Transverse colon (tissue), 4 donors: ENCODE measurements around the gene XRCC6. TPM values are rescaled to one million over a fixed set of nuclear protein-coding genes. Genes with fewer than 3 reads are reported as not detected.

Source experiments
- DNase-seq: peaks from one replicate; pipeline ENCODE4 v3.0.0-alpha.2; 2019
- H3K27ac ChIP-seq, 4 donors: fragments of 200-600 bp; sonication (generic); 2 replicates each; pipeline ENCODE4 v1.5.1; 2016 to 2018; ENCODE audit warnings: inconsistent platforms in 4 of 4
- H3K27me3 ChIP-seq: fragments of 200-600 bp; sonication (generic); 2 replicates; pipeline ENCODE4 v1.5.1; 2017; ENCODE audit warnings: inconsistent platforms
- H3K36me3 ChIP-seq, 4 donors: fragments of 200-600 bp; sonication (generic); 2 replicates each; pipeline ENCODE4 v1.5.1; 2017 to 2019; ENCODE audit warnings: inconsistent platforms in 4 of 4
- H3K4me1 ChIP-seq, 4 donors: fragments of 200-600 bp; sonication (generic); 2 replicates each; pipeline ENCODE4 v1.5.1; 2017 to 2020; ENCODE audit warnings: inconsistent platforms in 4 of 4
- H3K4me3 ChIP-seq, 4 donors: fragments of 200-600 bp; sonication (generic); 1 replicate in 1 of 4; 2 replicates in 3 of 4; pipeline versions ENCODE4 v1.5.1 to v1.6.1; 2017 to 2019; ENCODE audit warnings: inconsistent platforms in 4 of 4
- H3K9me3 ChIP-seq, 2 donors: fragments of 200-600 bp; sonication (generic); 2 replicates each; pipeline ENCODE4 v1.5.1; 2017 to 2019; ENCODE audit warnings: inconsistent platforms in 2 of 2
- EP300 ChIP-seq: sonication (generic); formaldehyde crosslinking; IDR thresholded peaks from one replicate; pipeline ENCODE4 v1.6.1; 2017; ENCODE audit warnings: antibody characterized with exemption, low read depth
- POLR2A ChIP-seq: fragments of 450-650 bp; IDR thresholded peaks from one replicate; pipeline ENCODE4 v1.6.1; 2016; ENCODE audit warnings: antibody characterized with exemption, mild to moderate bottlenecking, moderate library complexity
- POLR2AphosphoS5 ChIP-seq, 3 donors: sonication (generic); formaldehyde crosslinking; IDR thresholded peaks; one replicate each; pipeline ENCODE4 v1.6.1; 2016; ENCODE audit warnings: antibody characterized with exemption in 3 of 3
- WGBS, 2 donors: methylation state at CpG; one replicate each; pipeline ENCODE4 v1.1.5; 2018; ENCODE audit warnings: low coverage in 1 of 2; 5-methylcytosine and 5-hydroxymethylcytosine counted together
- in situ Hi-C, 4 donors: fragments of 200-750 bp; cut with MboI; loops; one replicate each; pipeline versions ENCODE4 v1.15.0 to v1.15.1; 2017; ENCODE audit warnings: low sequenced_read_pairs in 3 of 4, low pct_ligation_motif_present in 1 of 4, low pct_unique_long_range_greater_than_20kb in 1 of 4
- intact Hi-C: fragments of 100-400 bp; cut with DNase I; formaldehyde crosslinking; loops from one replicate; pipeline ENCODE4 v1.15.1; 2023; ENCODE audit warnings: low total_unique reads
- total RNA-seq, 4 donors: library from RNA; depleted of rRNA; stranded (reverse); fragments of >200 nt; gene quantifications; one replicate each; pipeline ENCODE4 v1.1.0, GENCODE V29; 2016
- TF ChIP-seq, protein P1 (sequence below), 5 experiments: fragments of 200-600 bp in 3 of 5; fragments of 450-650 bp in 2 of 5; sonication (generic) in 3 of 5; IDR thresholded peaks; 1 replicate in 2 of 5; 2 replicates in 3 of 5; pipeline ENCODE4 v1.5.1; 2016 to 2017; ENCODE audit warnings: antibody characterized with exemption in 5 of 5, inconsistent platforms in 3 of 5, mild to moderate bottlenecking in 2 of 5, moderate library complexity in 1 of 5

The XRCC6 gene
- total RNA-seq, 4 donors from 2014 or later, result 56.5 to 145 (median 126) TPM

GRCh38 chr22:41574847-41575381, 46.2 kb upstream of the XRCC6 start:
- peaks cover 0 to 3% (median 0%) of the 10 kb centered on the region in 4 donors for H3K4me1 ChIP-seq
- TF ChIP-seq, protein P1, sequence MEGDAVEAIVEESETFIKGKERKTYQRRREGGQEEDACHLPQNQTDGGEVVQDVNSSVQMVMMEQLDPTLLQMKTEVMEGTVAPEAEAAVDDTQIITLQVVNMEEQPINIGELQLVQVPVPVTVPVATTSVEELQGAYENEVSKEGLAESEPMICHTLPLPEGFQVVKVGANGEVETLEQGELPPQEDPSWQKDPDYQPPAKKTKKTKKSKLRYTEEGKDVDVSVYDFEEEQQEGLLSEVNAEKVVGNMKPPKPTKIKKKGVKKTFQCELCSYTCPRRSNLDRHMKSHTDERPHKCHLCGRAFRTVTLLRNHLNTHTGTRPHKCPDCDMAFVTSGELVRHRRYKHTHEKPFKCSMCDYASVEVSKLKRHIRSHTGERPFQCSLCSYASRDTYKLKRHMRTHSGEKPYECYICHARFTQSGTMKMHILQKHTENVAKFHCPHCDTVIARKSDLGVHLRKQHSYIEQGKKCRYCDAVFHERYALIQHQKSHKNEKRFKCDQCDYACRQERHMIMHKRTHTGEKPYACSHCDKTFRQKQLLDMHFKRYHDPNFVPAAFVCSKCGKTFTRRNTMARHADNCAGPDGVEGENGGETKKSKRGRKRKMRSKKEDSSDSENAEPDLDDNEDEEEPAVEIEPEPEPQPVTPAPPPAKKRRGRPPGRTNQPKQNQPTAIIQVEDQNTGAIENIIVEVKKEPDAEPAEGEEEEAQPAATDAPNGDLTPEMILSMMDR (IDR thresholded peaks at IDR 0.05), result no peak
- TF ChIP-seq POLR2AphosphoS5 (IDR thresholded peaks at IDR 0.05) (peak in 1 of 3 donors; percentile 5), POLR2A (no peak), EP300 (no peak)
- peak overlapping the region in 2 of 4 donors; percentile 13 to 60 for H3K27ac ChIP-seq
- H3K9me3 ChIP-seq, result no peaks in the 10 kb centered on the region
- no peak overlapping the region for H3K4me3 ChIP-seq
- H3K27me3 ChIP-seq, result no peaks in the 10 kb centered on the region
- WGBS, 2 donors, result 69% methylated on average over 24 of the region's 26 CpGs; no CpG with 5 or more reads in 1 of the 2 donors
- intact Hi-C loops, result loop anchor here (5.0 kb wide), 1 partner anchor 1963 kb away; no protein-coding TSS in a partner anchor
- DNase-seq, result peak; percentile 44
- in situ Hi-C loops, result no loop called here
- peaks cover 0 to 14% (median 0%) of the 10 kb centered on the region in 4 donors for H3K36me3 ChIP-seq

DNA sequence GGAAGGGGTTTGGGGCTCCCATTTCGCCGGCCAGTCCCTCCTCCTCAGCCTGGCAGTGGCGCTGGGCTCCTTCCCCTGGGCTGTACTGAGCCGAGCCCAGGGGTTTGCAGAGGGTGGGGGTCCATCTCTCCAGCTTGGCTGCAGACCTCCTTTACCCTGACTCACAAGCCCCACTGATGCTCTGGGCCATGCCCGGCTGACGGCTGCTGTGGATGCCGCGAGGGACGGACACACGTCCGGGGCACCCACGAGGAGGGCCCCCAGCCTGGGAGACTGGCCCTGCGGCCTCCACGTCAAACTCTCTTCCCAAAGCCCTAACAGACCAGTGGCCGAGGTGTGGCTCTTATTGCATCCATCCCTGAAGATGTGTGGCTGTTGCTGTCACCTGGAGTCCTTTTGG, 45.6 kb upstream of the XRCC6 start:
- intact Hi-C loops, result no loop called here
- in situ Hi-C loops, result no loop called here
- DNase-seq, result no peak
- H3K4me3 ChIP-seq, result no peak overlapping the region
- peaks cover 0 to 15% (median 0%) of the 10 kb centered on the region in 4 donors for H3K36me3 ChIP-seq
- peaks cover 0 to 3% (median 0%) of the 10 kb centered on the region in 4 donors for H3K4me1 ChIP-seq
- H3K27ac ChIP-seq, result peak overlapping the region in 2 of 4 donors; percentile 13 to 60
- 93% methylated on average over 11 of the region's 15 CpGs; no CpG with 5 or more reads in 1 of the 2 donors for WGBS, 2 donors
- no peaks in the 10 kb centered on the region for H3K27me3 ChIP-seq
- TF ChIP-seq POLR2A (no peak), EP300 (no peak), POLR2AphosphoS5 (IDR thresholded peaks at IDR 0.05) (no peak)
- TF ChIP-seq, protein P1 (IDR thresholded peaks at IDR 0.05), result no peak
- H3K9me3 ChIP-seq, result no peaks in the 10 kb centered on the region

DNA sequence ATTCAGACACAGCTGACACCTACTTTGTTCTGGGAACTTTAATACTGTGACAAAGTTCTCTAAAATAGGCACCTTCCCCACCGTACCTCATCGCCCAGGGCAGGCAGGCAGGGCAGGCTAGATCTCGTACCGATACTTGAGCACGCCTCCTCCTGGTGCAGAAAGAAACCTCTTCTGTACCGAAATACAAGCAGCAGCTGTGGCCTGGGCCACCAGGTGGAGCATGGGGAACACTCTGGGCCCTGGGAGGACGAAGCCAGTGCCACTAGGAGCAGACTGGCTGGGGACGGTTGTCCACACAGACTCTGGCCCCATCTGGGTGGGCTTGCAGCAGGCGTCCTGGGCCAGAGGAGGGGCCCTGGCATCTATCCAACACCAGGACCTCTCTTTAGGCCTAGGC, 44.2 kb upstream of the XRCC6 start:
- peaks cover 0 to 15% (median 0%) of the 10 kb centered on the region in 4 donors for H3K36me3 ChIP-seq
- 82% methylated on average over 9 of the region's 9 CpGs; no CpG with 5 or more reads in 1 of the 2 donors for WGBS, 2 donors
- H3K27me3 ChIP-seq, result no peaks in the 10 kb centered on the region
- TF ChIP-seq EP300, result no peak
- TF ChIP-seq, protein P1 (IDR thresholded peaks at IDR 0.05), result peak in 4 of 5 experiments; percentile 34 to 59 (median 48)
- in situ Hi-C loops, result no loop called here
- intact Hi-C loops, result no loop called here
- no peak overlapping the region for H3K27ac ChIP-seq
- DNase-seq, result peak; percentile 21
- H3K9me3 ChIP-seq, result no peaks in the 10 kb centered on the region
- no peak overlapping the region for H3K4me3 ChIP-seq
- H3K4me1 ChIP-seq, result peaks cover 0 to 3% (median 0%) of the 10 kb centered on the region in 4 donors

GRCh38 chr22:41578114-41578513, 43.0 kb upstream of the XRCC6 start:
- intact Hi-C loops, result no loop called here
- DNase-seq, result no peak
- peaks cover 0 to 15% (median 5%) of the 10 kb centered on the region in 4 donors for H3K36me3 ChIP-seq

More at GRCh38 chr22:41578114-41578513, 43.0 kb upstream of the XRCC6 start:
- Histone ChIP-seq H3K27me3 (no peaks in the 10 kb centered on the region), H3K4me3 (no peak overlapping the region), H3K9me3 (no peaks in the 10 kb centered on the region), H3K4me1 (peaks cover 0 to 3% (median 0%) of the 10 kb centered on the region in 4 donors), H3K27ac (no peak overlapping the region)
- TF ChIP-seq POLR2A (no peak), EP300 (no peak), POLR2AphosphoS5 (IDR thresholded peaks at IDR 0.05) (no peak)
- TF ChIP-seq, protein P1 (IDR thresholded peaks at IDR 0.05), result no peak
- WGBS, 2 donors, result 90 to 91% methylated on average over 5 to 8 of the region's 8 CpGs
- in situ Hi-C loops, result no loop called here
